H1 (cell line): Measurements from ENCODE around the gene LUZP1. TPM values are rescaled to one million over a fixed set of nuclear protein-coding genes. Genes with fewer than 3 reads are reported as not detected.
A peak's percentile ranks its signal among the peaks of the same experiment; 100 is the strongest.

Source experiments
- ASH2L ChIP-seq: fragments of 200-600, 300-600 bp; sonication (generic); IDR thresholded peaks from one replicate; pipeline ENCODE4 v1.7.1; 2017; ENCODE audit warnings: low read length
- ATF2 ChIP-seq: IDR thresholded peaks from 2 replicates; pipeline ENCODE4 v1.6.1; 2012; ENCODE audit warnings: low read length, inconsistent platforms
- CHD1 ChIP-seq: IDR thresholded peaks from 2 replicates; pipeline ENCODE4 v1.6.1; 2012; ENCODE audit warnings: low read depth, low read length, improper control_type of control experiment
- CREB1 ChIP-seq: IDR thresholded peaks from 2 replicates; pipeline ENCODE4 v1.6.1; 2012; ENCODE audit warnings: inconsistent platforms
- EGR1 ChIP-seq: IDR thresholded peaks from 2 replicates; pipeline ENCODE4 v1.6.1; 2011; ENCODE audit warnings: low read depth, low read length, borderline replicate concordance
- KDM4A ChIP-seq: IDR thresholded peaks from one replicate; pipeline ENCODE4 v1.7.1; 2012; ENCODE audit warnings: low read depth, mild to moderate bottlenecking, moderate library complexity, low read length, inconsistent platforms; ENCODE audit not compliant: severe bottlenecking
- MAX ChIP-seq: IDR thresholded peaks from 2 replicates; pipeline ENCODE4 v1.6.1; 2012; ENCODE audit warnings: inconsistent platforms
- POLR2A ChIP-seq, 2 experiments: IDR thresholded peaks; 1 replicate in 1 of 2; 2 replicates in 1 of 2; pipeline ENCODE4 v1.6.1; 2011; ENCODE audit warnings: low read depth in 2 of 2, low read length in 2 of 2, mild to moderate bottlenecking in 2 of 2; ENCODE audit errors: control extremely low read depth in 1 of 2
- RBBP5 ChIP-seq: IDR thresholded peaks from 2 replicates; pipeline ENCODE4 v1.7.1; 2012; ENCODE audit warnings: low read depth, mild to moderate bottlenecking, inconsistent platforms, low read length, moderate library complexity, borderline replicate concordance
- RXRA ChIP-seq: IDR thresholded peaks from 2 replicates; pipeline ENCODE4 v1.6.1; 2011; ENCODE audit warnings: low read depth, mild to moderate bottlenecking, low read length, moderate library complexity; ENCODE audit not compliant: insufficient read depth
- SP1 ChIP-seq: IDR thresholded peaks from 2 replicates; pipeline ENCODE4 v1.6.1; 2011; ENCODE audit warnings: low read depth, low read length
- TAF1 ChIP-seq: IDR thresholded peaks from 2 replicates; pipeline ENCODE4 v1.6.1; 2011; ENCODE audit warnings: mild to moderate bottlenecking, low read depth, low read length
- TBP ChIP-seq: IDR thresholded peaks from 2 replicates; pipeline ENCODE4 v1.6.1; 2011; ENCODE audit warnings: low read depth, low read length, improper control_type of control experiment
- polyA plus RNA-seq, 7 experiments: library from polyadenylated mRNA; depleted of rRNA in 3 of 7; stranded (reverse) in 5 of 7; unstranded in 2 of 7; fragments of >200 nt in 5 of 7; fragments of 200-250 nt in 2 of 7; gene quantifications; 1 replicate in 5 of 7; 2 replicates in 1 of 7; 4 replicates in 1 of 7; pipeline versions ENCODE4 v1.2.1 to v1.2.3, GENCODE V29; 2011 to 2013; ENCODE audit warnings: missing spikeins in 2 of 7, mixed read lengths in 2 of 7
- total RNA-seq: library from RNA; stranded (reverse); fragmentation: NEBNext Ultra II Directional; extraction: Animal tissue kit (Norgen Biotek cat#: 25700); gene quantifications from 2 replicates; pipeline ENCODE4 v1.2.1, GENCODE V29; 2021

LUZP1 gene
- total and polyA plus RNA-seq, 2 of the 8 experiments (the other 6 are each of a cell fraction or from before 2014, with no cell fraction given) = 14.0 to 60.5 TPM

- TF ChIP-seq ASH2L (peak; percentile 60), CREB1 (peak; percentile 84), EGR1 (no peak), RBBP5 (peak; percentile 35; the same call in 1 of the 2 replicates), POLR2A (IDR thresholded peaks at IDR 0.05; ENCODE audit: control extremely low read depth in 1 of 2, low read depth in 2 of 2, low read length in 2 of 2) (peak; percentile 88 to 90), MAX (peak; percentile 40; the same call in 1 of the 2 replicates), TBP (peak; percentile 88), ATF2 (peak; percentile 44; the same call in 1 of the 2 replicates), TAF1 (peak; percentile 98), KDM4A (peak; percentile 50), CHD1 (no peak), RXRA (no peak), SP1 (peak; percentile 82; the same call in 1 of the 2 replicates)
Measured at GRCh38 chr1:23168445-23169194, at the start of gene LUZP1 (continued).
